Measurements from ENCODE around the gene PDE11A. TPM values are rescaled to one million over a fixed set of nuclear protein-coding genes. Genes with fewer than 3 reads are reported as not detected.
A peak's percentile ranks its signal among the peaks of the same experiment; 100 is the strongest.

The PDE11A gene
- total RNA-seq, 1 donor from 2014 or later = 1.00 TPM

- no peak for DNase-seq (ENCODE audit: low spot score)
Observed at GRCh38 chr2:177633111-177633510, 439.5 kb downstream of the PDE11A start.

- DNase-seq (ENCODE audit: low spot score) = no peak
Observed at GRCh38 chr2:177631680-177632079, 440.9 kb downstream of the PDE11A start.

GRCh38 chr2:177629357-177630024 is 443.1 kb downstream of the PDE11A start:
- DNase-seq (ENCODE audit: low spot score) = no peak

- DNase-seq (ENCODE audit: low spot score) = no peak
Observed at GRCh38 chr2:177628831-177629230, 443.7 kb downstream of the PDE11A start.

GRCh38 chr2:177625744-177626650 is 446.6 kb downstream of the PDE11A start:
- DNase-seq (ENCODE audit: low spot score) = no peak

- DNase-seq (ENCODE audit: low spot score) = no peak
Observed at GRCh38 chr2:177622521-177622920, 450.1 kb downstream of the PDE11A start.

- DNase-seq (ENCODE audit: low spot score) = no peak
Observed at GRCh38 chr2:177619986-177620385, 452.6 kb downstream of the PDE11A start.

- no peak for DNase-seq (ENCODE audit: low spot score)
Observed at GRCh38 chr2:177619461-177619860, 453.1 kb downstream of the PDE11A start.

GRCh38 chr2:177618255-177619253 is 454.0 kb downstream of the PDE11A start:
- peak; percentile 95 for DNase-seq (ENCODE audit: low spot score)

GRCh38 chr2:177617849-177618248 is 454.7 kb downstream of the PDE11A start:
- DNase-seq (ENCODE audit: low spot score) = no peak

GRCh38 chr2:177616731-177617130 is 455.8 kb downstream of the PDE11A start:
- no peak for DNase-seq (ENCODE audit: low spot score)

- no peak for DNase-seq (ENCODE audit: low spot score)
Observed at GRCh38 chr2:177616066-177616465, 456.5 kb downstream of the PDE11A start.

- no peak for DNase-seq (ENCODE audit: low spot score)
Observed at GRCh38 chr2:177612659-177613058, 459.9 kb downstream of the PDE11A start.

- no peak for DNase-seq (ENCODE audit: low spot score)
Observed at GRCh38 chr2:177611310-177611886, 461.2 kb downstream of the PDE11A start.

- no peak for DNase-seq (ENCODE audit: low spot score)
Observed at GRCh38 chr2:177610813-177611212, 461.8 kb downstream of the PDE11A start.

- no peak for DNase-seq (ENCODE audit: low spot score)
Observed at GRCh38 chr2:177606636-177607035, 465.9 kb downstream of the PDE11A start.

GRCh38 chr2:177604271-177605065 is 468.1 kb downstream of the PDE11A start:
- DNase-seq (ENCODE audit: low spot score) = no peak

- DNase-seq (ENCODE audit: low spot score) = no peak
Observed at GRCh38 chr2:177603768-177604167, 468.8 kb downstream of the PDE11A start.

GRCh38 chr2:177603181-177603580 is 469.4 kb downstream of the PDE11A start:
- DNase-seq (ENCODE audit: low spot score) = no peak

- no peak for DNase-seq (ENCODE audit: low spot score)
Observed at GRCh38 chr2:177602611-177603164, 469.9 kb downstream of the PDE11A start.

Data from mesenteric fat pad (tissue), 1 donor.